IMR-90 (cell line): Measurements from ENCODE around the gene RIPOR3.

ENCODE experiments used
- CEBPB ChIP-seq: IDR thresholded peaks from 2 replicates; pipeline ENCODE4 v1.6.1; 2012; ENCODE audit warnings: low read depth, low read length, improper control_type of control experiment
- FOS ChIP-seq: fragments of 150-350 bp; IDR thresholded peaks from 2 replicates; pipeline ENCODE4 v1.6.1; 2016; ENCODE audit warnings: low read depth, low read length
- MAFK ChIP-seq: IDR thresholded peaks from 2 replicates; pipeline ENCODE4 v1.6.1; 2012; ENCODE audit warnings: low read depth, low read length, improper control_type of control experiment
- MAZ ChIP-seq: IDR thresholded peaks from 2 replicates; pipeline ENCODE4 v1.6.1; 2012; ENCODE audit warnings: low read depth, mild to moderate bottlenecking, low read length, improper control_type of control experiment, moderate library complexity, borderline replicate concordance
- MXI1 ChIP-seq: IDR thresholded peaks from 2 replicates; pipeline ENCODE4 v1.6.1; 2012; ENCODE audit warnings: low read depth, mild to moderate bottlenecking, low read length, moderate library complexity, borderline replicate concordance
- POLR2A ChIP-seq: IDR thresholded peaks from 2 replicates; pipeline ENCODE4 v1.6.1; 2012; ENCODE audit warnings: mild to moderate bottlenecking, low read depth, low read length
- RAD21 ChIP-seq: IDR thresholded peaks from 2 replicates; pipeline ENCODE4 v1.6.1; 2012; ENCODE audit warnings: low read length, improper control_type of control experiment
- RCOR1 ChIP-seq: IDR thresholded peaks from 2 replicates; pipeline ENCODE4 v1.6.1; 2012; ENCODE audit warnings: mild to moderate bottlenecking, low read length, improper control_type of control experiment; ENCODE audit not compliant: insufficient replicate concordance
- RFX5 ChIP-seq: IDR thresholded peaks from 2 replicates; pipeline ENCODE4 v1.8.0; 2012; ENCODE audit warnings: low read depth, mild to moderate bottlenecking, low read length, moderate library complexity
- SMC3 ChIP-seq: fragments of 150-350 bp; IDR thresholded peaks from 2 replicates; pipeline ENCODE4 v1.6.1; 2016; ENCODE audit warnings: low read depth, mild to moderate bottlenecking, antibody characterized with exemption, low read length, moderate library complexity
- TF ChIP-seq, protein P1 (sequence below): conservative IDR thresholded peaks from 2 replicates; pipeline ENCODE4 v1.5.1; 2012; ENCODE audit warnings: mild to moderate bottlenecking, low read depth, low read length, improper control_type of control experiment
- TF ChIP-seq, protein P2 (sequence below): fragments of 150-350 bp; IDR thresholded peaks from 2 replicates; pipeline ENCODE4 v1.6.1; 2017; ENCODE audit warnings: mild to moderate bottlenecking, antibody characterized with exemption, low read length, low read depth

DNA sequence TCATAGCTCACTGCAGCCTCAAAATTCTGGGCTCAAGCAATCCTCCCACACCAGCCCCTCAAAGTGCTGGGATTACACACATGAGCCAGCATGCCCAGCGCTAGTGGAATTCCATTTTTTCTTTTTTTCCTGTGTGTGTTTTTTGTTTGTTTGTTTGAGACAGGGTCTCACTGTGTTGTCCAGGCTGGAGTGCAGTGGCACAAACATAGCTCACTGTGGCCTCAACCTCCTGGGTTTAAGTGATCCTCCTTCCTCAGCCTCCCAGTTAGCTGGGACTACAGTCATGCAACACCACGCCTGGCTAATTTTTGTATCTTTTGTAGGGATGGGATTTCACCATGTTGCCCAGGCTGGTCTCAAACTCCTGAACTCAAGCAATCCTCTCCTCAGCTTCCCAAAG, 26.0 kb upstream of the RIPOR3 start:
- TF ChIP-seq, protein P1, sequence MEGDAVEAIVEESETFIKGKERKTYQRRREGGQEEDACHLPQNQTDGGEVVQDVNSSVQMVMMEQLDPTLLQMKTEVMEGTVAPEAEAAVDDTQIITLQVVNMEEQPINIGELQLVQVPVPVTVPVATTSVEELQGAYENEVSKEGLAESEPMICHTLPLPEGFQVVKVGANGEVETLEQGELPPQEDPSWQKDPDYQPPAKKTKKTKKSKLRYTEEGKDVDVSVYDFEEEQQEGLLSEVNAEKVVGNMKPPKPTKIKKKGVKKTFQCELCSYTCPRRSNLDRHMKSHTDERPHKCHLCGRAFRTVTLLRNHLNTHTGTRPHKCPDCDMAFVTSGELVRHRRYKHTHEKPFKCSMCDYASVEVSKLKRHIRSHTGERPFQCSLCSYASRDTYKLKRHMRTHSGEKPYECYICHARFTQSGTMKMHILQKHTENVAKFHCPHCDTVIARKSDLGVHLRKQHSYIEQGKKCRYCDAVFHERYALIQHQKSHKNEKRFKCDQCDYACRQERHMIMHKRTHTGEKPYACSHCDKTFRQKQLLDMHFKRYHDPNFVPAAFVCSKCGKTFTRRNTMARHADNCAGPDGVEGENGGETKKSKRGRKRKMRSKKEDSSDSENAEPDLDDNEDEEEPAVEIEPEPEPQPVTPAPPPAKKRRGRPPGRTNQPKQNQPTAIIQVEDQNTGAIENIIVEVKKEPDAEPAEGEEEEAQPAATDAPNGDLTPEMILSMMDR: no peak
- TF ChIP-seq POLR2A: no peak
- TF ChIP-seq, protein P2, sequence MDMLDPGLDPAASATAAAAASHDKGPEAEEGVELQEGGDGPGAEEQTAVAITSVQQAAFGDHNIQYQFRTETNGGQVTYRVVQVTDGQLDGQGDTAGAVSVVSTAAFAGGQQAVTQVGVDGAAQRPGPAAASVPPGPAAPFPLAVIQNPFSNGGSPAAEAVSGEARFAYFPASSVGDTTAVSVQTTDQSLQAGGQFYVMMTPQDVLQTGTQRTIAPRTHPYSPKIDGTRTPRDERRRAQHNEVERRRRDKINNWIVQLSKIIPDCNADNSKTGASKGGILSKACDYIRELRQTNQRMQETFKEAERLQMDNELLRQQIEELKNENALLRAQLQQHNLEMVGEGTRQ: no peak
- TF ChIP-seq MXI1: no peak
- TF ChIP-seq MAFK: no peak
- TF ChIP-seq SMC3: no peak
- no peak for TF ChIP-seq RFX5
- TF ChIP-seq MAZ: no peak
- TF ChIP-seq CEBPB: no peak
- no peak for TF ChIP-seq RCOR1
- no peak for TF ChIP-seq FOS
- no peak for TF ChIP-seq RAD21
